Measurements from ENCODE around the gene POLR3F.

- no peak for TF ChIP-seq CTCF (IDR thresholded peaks at IDR 0.05)
- TF ChIP-seq POLR2A (IDR thresholded peaks at IDR 0.05) = no peak
Observed at GRCh38 chr20:18527339-18527738, 60.1 kb downstream of the POLR3F start.

All from body of pancreas (tissue), 4 donors.